ENCODE data around the gene BTNL9.
"Not testable (repeated sequence)": the region's sequence is repeated elsewhere in the genome, so short reads cannot be mapped to it uniquely, and the experiment has no call there.

Gene BTNL9

GRCh38 chr5:181097759-181098491 lies 57.9 kb downstream of the BTNL9 start:
- 0 out of 2 replicates have a peak overlapping the region, but pooled peaks have one; percentile 20 for H3K4me3 ChIP-seq (ENCODE audit: low read depth, low read length)

- no peak overlapping the region for H3K4me3 ChIP-seq (ENCODE audit: low read depth, low read length)
- TF ChIP-seq CTCF (IDR thresholded peaks at IDR 0.05; ENCODE audit: low read depth, low read length), result no peak
Measured at GRCh38 chr5:181098762-181099601, 58.9 kb downstream of the BTNL9 start.

- no peak overlapping the region for H3K4me3 ChIP-seq (ENCODE audit: low read depth, low read length)
- no peak for TF ChIP-seq CTCF (IDR thresholded peaks at IDR 0.05; ENCODE audit: low read depth, low read length)
Measured at GRCh38 chr5:181099602-181100086, 59.6 kb downstream of the BTNL9 start.

- peak overlapping the region; percentile 26 for H3K4me3 ChIP-seq (ENCODE audit: low read depth, low read length)
- TF ChIP-seq CTCF (IDR thresholded peaks at IDR 0.05; ENCODE audit: low read depth, low read length), result no peak
Measured at GRCh38 chr5:181100121-181100875, 60.2 kb downstream of the BTNL9 start.

GRCh38 chr5:181101030-181101641 lies 61.1 kb downstream of the BTNL9 start:
- H3K4me3 ChIP-seq (ENCODE audit: low read depth, low read length), result peak overlapping the region; percentile 24; the same call in 1 of the 2 replicates

- H3K4me3 ChIP-seq (ENCODE audit: low read depth, low read length), result not testable (repeated sequence)
Measured at GRCh38 chr5:181101930-181102674, 62.0 kb downstream of the BTNL9 start.

GRCh38 chr5:181104259-181104568 lies 64.1 kb downstream of the BTNL9 start:
- not testable (repeated sequence) for H3K4me3 ChIP-seq (ENCODE audit: low read depth, low read length)

GRCh38 chr5:181104606-181105390 lies 64.7 kb downstream of the BTNL9 start:
- not testable (repeated sequence) for H3K4me3 ChIP-seq (ENCODE audit: low read depth, low read length)
